A673 (cell line): ENCODE data around the gene MRPS18A. TPM values are rescaled to one million over a fixed set of nuclear protein-coding genes. Genes with fewer than 3 reads are reported as not detected.
A peak's percentile ranks its signal among the peaks of the same experiment; 100 is the strongest.

Source experiments
- BruUV-seq: library from RNA; stranded (reverse); fragments of 400-500 nt; replicated peaks from 2 replicates; lab custom pipeline; 2021; lab: Mats Ljungman, UMichigan
- CTCF ChIA-PET: fragments of 300-600 bp; sonication (Branson Sonifier 250); formaldehyde crosslinking; loops from one replicate; lab custom pipeline; 2022; ENCODE audit warnings: antibody characterized with exemption; lab: Charles Lee
- POLR2A ChIA-PET: fragments of 300-600 bp; sonication (Branson Sonifier 250); formaldehyde crosslinking; loops from one replicate; lab custom pipeline; 2022; ENCODE audit warnings: antibody characterized with exemption; ENCODE audit not compliant: low non-redundant PET; lab: Charles Lee
- DNase-seq: peaks from one replicate; pipeline ENCODE4 v3.0.0-alpha.2; 2015; ENCODE audit warnings: low spot score
- H3K27ac ChIP-seq: fragments of 200-600 bp; sonication (generic); 2 replicates; pipeline ENCODE4 v1.5.1; 2016; ENCODE audit warnings: mixed run types, low read depth, mild to moderate bottlenecking, mixed read lengths, antibody characterized with exemption, low read length; ENCODE audit not compliant: poor library complexity, severe bottlenecking
- H3K27me3 ChIP-seq: fragments of 200-600 bp; sonication (generic); replicated peaks from 2 replicates; pipeline ENCODE4 v1.6.1; 2017; ENCODE audit warnings: mixed run types, low read depth, mild to moderate bottlenecking, mixed read lengths, antibody characterized with exemption, low read length; ENCODE audit not compliant: insufficient read depth, poor library complexity
- H3K36me3 ChIP-seq: fragments of 200-600 bp; sonication (generic); 2 replicates; pipeline ENCODE4 v1.6.1; 2016; ENCODE audit warnings: mixed run types, mild to moderate bottlenecking, mixed read lengths, antibody characterized with exemption, low read length; ENCODE audit not compliant: insufficient read depth, poor library complexity, severe bottlenecking
- H3K4me1 ChIP-seq: fragments of 200-600 bp; sonication (generic); 2 replicates; pipeline ENCODE4 v1.6.1; 2017; ENCODE audit warnings: mixed run types, mild to moderate bottlenecking, mixed read lengths, antibody characterized with exemption, low read length; ENCODE audit not compliant: insufficient read depth, poor library complexity, severe bottlenecking
- H3K4me3 ChIP-seq: fragments of 200-600 bp; sonication (generic); 2 replicates; pipeline ENCODE4 v1.5.1; 2016; ENCODE audit warnings: low read depth, mixed run types, mild to moderate bottlenecking, mixed read lengths, low read length; ENCODE audit not compliant: poor library complexity, severe bottlenecking
- H3K9me3 ChIP-seq: fragments of 200-600 bp; sonication (generic); 2 replicates; pipeline ENCODE4 v1.6.1; 2016; ENCODE audit warnings: mixed run types, low read depth, mild to moderate bottlenecking, mixed read lengths, antibody characterized with exemption, low read length; ENCODE audit not compliant: poor library complexity, severe bottlenecking
- CTCF ChIP-seq: fragments of 300-800, 200-600 bp; sonication (generic); conservative IDR thresholded peaks from 2 replicates; pipeline ENCODE4 v1.5.1; 2017; ENCODE audit warnings: low read depth, mild to moderate bottlenecking, antibody characterized with exemption, low read length, moderate library complexity, mixed read lengths
- EZH2 ChIP-seq: fragments of 200-600 bp; sonication (generic); IDR thresholded peaks from 2 replicates; pipeline ENCODE4 v1.6.1; 2017; ENCODE audit warnings: borderline replicate concordance, low read depth, mild to moderate bottlenecking, mixed read lengths, antibody characterized with exemption, low read length; ENCODE audit not compliant: poor library complexity, severe bottlenecking
- intact Hi-C: fragments of 100-400 bp; cut with micrococcal nuclease; formaldehyde crosslinking; loops from one replicate; pipeline ENCODE4 v1.10.0; 2022; ENCODE audit not compliant: unreplicated experiment
- total RNA-seq: library from RNA; stranded (reverse); gene quantifications from 2 replicates; pipeline ENCODE4 v1.2.3, GENCODE V29; 2021

MRPS18A gene
- total RNA-seq, 1 experiment from 2014 or later: 64.6 TPM

GRCh38 chr6:43669922-43670622 lies 17.5 kb downstream of the MRPS18A start:
- Histone ChIP-seq H3K9me3 (no peaks in the 10 kb centered on the region), H3K4me1 (peaks cover 14% of the 10 kb centered on the region), H3K4me3 (no peak overlapping the region), H3K36me3 (peaks cover 36% of the 10 kb centered on the region), H3K27me3 (no peaks in the 10 kb centered on the region), H3K27ac (peak overlapping the region; percentile 21)
- BruUV-seq: no TSS peak
- ChIA-PET POLR2A (interaction anchor here (0.7 kb wide), 1 partner anchor 34 kb away, joined by 3 read pairs; no protein-coding TSS in a partner anchor), CTCF (interaction anchor here (1.4 kb wide), 1 partner anchor 409 kb away, joined by 8 read pairs; no protein-coding TSS in a partner anchor)
- TF ChIP-seq EZH2 (no peak), CTCF (no peak)
- DNase-seq: no peak
- intact Hi-C loops: loop anchor here (5.0 kb wide), 1 partner anchor 87 kb away; no protein-coding TSS in a partner anchor

GRCh38 chr6:43669050-43669921 lies 18.3 kb downstream of the MRPS18A start:
- ChIA-PET CTCF (interaction anchor here (0.6 to 2.6 kb wide), 3 partner anchors 405 to 553 kb away, joined by 3 to 11 read pairs (median 8); no protein-coding TSS in a partner anchor), POLR2A (interaction anchor here (0.7 kb wide), 1 partner anchor 34 kb away, joined by 3 read pairs; no protein-coding TSS in a partner anchor)
- Histone ChIP-seq H3K4me3 (no peak overlapping the region), H3K4me1 (peaks cover 14% of the 10 kb centered on the region), H3K9me3 (no peaks in the 10 kb centered on the region), H3K36me3 (peaks cover 29% of the 10 kb centered on the region), H3K27ac (peak overlapping the region; percentile 21), H3K27me3 (no peaks in the 10 kb centered on the region)
- no TSS peak for BruUV-seq
- no peak for DNase-seq
- intact Hi-C loops: loop anchor here (5.0 kb wide), 1 partner anchor 88 kb away; no protein-coding TSS in a partner anchor
- no peak for TF ChIP-seq CTCF
- no peak for TF ChIP-seq EZH2
